ENCODE data around the gene MRPL20. TPM values are rescaled to one million over a fixed set of nuclear protein-coding genes. Genes with fewer than 3 reads are reported as not detected.
A peak's percentile ranks its signal among the peaks of the same experiment; 100 is the strongest.
"Not testable (repeated sequence)": the region's sequence is repeated elsewhere in the genome, so short reads cannot be mapped to it uniquely, and the experiment has no call there.

MRPL20 gene
- total RNA-seq, 1 experiment from 2014 or later, result 184 TPM

- Histone ChIP-seq H3K4me3 (no peak overlapping the region), H3K9me3 (replicated peaks) (no peaks in the 10 kb centered on the region), H3K4me1 (replicated peaks) (peaks cover 10% of the 10 kb centered on the region), H3K36me3 (no peaks in the 10 kb centered on the region), H3K27me3 (replicated peaks) (no peaks in the 10 kb centered on the region), H3K27ac (no peak overlapping the region)
- DNase-seq (ENCODE audit: low read depth in 1 of 2, low spot score in 2 of 2), result peak in 1 of 2 experiments; percentile 43
Measured at GRCh38 chr1:1425753-1426495, 18.8 kb upstream of the MRPL20 start.

DNA sequence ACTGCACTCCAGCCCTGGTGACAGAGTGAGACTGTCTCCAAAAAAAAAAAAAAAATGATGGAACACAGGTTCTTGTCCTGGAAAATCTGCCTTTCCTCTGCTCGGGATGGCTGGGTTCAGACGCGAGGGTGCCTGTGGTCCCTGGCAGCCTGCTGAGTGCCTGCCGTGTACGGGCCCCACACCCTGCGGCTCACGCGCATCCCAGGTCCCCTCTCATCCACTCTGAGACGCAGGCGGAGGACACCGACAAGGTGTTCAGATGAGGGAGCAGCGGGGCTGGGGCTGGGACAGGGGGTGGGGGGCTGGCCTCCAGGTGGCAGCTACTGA, 18.3 kb upstream of the MRPL20 start:
- Histone ChIP-seq H3K27ac (no peak overlapping the region), H3K27me3 (replicated peaks) (no peaks in the 10 kb centered on the region), H3K36me3 (no peaks in the 10 kb centered on the region), H3K4me1 (replicated peaks) (peaks cover 10% of the 10 kb centered on the region), H3K4me3 (no peak overlapping the region), H3K9me3 (replicated peaks) (no peaks in the 10 kb centered on the region)
- no peak for DNase-seq (ENCODE audit: low read depth in 1 of 2, low spot score in 2 of 2)

DNA sequence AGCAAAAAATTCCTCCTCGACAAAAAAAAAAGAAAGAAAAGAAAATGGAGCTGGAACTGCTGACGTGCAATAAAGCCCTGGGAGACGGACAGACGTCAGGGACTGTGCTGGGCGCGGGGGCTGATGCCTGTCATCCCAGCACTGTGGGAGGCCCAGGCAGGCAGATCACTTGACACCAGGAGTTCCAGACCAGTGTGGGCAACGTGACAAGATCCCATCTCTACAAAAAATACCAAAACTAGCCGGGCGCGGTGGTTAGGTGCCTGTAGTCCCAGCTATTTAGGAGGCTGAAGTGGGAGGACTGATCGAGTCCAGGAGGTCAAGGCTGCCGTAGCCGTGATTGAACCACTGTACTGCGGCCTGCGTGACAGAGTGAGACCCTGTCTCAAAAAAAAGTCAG, 17.6 kb upstream of the MRPL20 start:
- Histone ChIP-seq H3K4me1 (replicated peaks) (peaks cover 10% of the 10 kb centered on the region), H3K27ac (no peak overlapping the region), H3K9me3 (replicated peaks) (no peaks in the 10 kb centered on the region), H3K27me3 (replicated peaks) (no peaks in the 10 kb centered on the region), H3K36me3 (no peaks in the 10 kb centered on the region), H3K4me3 (no peak overlapping the region)
- no peak for DNase-seq (ENCODE audit: low read depth in 1 of 2, low spot score in 2 of 2)

- H3K27ac ChIP-seq, result no peak overlapping the region
- H3K9me3 ChIP-seq (replicated peaks), result no peaks in the 10 kb centered on the region
- peaks cover 7% of the 10 kb centered on the region for H3K4me1 ChIP-seq (replicated peaks)
- H3K36me3 ChIP-seq, result no peaks in the 10 kb centered on the region
- H3K4me3 ChIP-seq, result no peak overlapping the region
- no peak for DNase-seq (ENCODE audit: low read depth in 1 of 2, low spot score in 2 of 2)
- no peaks in the 10 kb centered on the region for H3K27me3 ChIP-seq (replicated peaks)
Measured at GRCh38 chr1:1423245-1423597, 16.1 kb upstream of the MRPL20 start.

- Histone ChIP-seq H3K27ac (no peak overlapping the region), H3K36me3 (no peaks in the 10 kb centered on the region), H3K9me3 (replicated peaks) (no peaks in the 10 kb centered on the region), H3K4me3 (no peak overlapping the region), H3K4me1 (replicated peaks) (peaks cover 7% of the 10 kb centered on the region), H3K27me3 (replicated peaks) (no peaks in the 10 kb centered on the region)
- peak in 1 of 2 experiments; percentile 50 for DNase-seq (ENCODE audit: low read depth in 1 of 2, low spot score in 2 of 2)
Measured at GRCh38 chr1:1422465-1423244, 15.6 kb upstream of the MRPL20 start.

- Histone ChIP-seq H3K27ac (no peak overlapping the region), H3K36me3 (no peaks in the 10 kb centered on the region), H3K4me3 (no peak overlapping the region), H3K27me3 (replicated peaks) (no peaks in the 10 kb centered on the region), H3K9me3 (replicated peaks) (no peaks in the 10 kb centered on the region), H3K4me1 (replicated peaks) (peaks cover 7% of the 10 kb centered on the region)
- no peak for DNase-seq (ENCODE audit: low read depth in 1 of 2, low spot score in 2 of 2)
Measured at GRCh38 chr1:1421907-1422464, 14.9 kb upstream of the MRPL20 start.

DNA sequence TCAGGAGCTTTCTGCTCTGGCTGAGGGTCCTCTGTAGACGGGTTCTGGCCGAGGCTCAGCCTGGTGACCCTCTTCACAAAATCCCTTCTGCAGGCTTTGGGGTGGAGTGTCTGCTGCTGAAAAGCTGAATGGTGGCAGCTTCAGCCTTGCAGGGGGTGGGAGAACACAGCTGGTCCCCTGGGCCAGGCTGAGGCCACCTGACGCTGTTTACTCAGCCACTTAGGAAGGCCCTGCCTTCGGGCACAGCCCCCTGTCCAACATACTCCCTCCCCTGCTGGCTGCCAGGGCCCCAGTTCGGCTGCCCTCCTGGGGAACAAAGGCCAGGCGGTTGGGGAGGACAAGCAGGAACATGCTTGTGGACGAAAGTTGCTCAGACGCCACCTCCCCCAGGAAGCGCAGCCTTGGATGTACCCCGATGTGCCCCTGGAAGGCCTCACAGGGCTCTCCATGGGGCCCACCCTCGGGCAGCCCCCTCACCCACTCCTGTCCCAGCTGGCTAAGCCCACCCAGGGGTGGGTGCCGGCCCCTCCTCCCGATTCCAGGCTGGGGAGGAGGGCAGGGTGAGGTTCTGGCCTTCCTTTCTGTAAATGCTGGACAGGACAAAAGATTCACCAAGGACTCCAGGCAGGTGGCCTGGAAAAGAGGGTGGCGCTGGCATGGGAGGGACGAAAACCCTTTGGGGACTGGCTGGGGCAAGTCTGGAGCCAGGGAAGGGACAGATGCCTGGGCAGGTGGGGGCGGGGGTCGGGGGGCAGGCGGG, 14.2 kb upstream of the MRPL20 start, which contains the start of gene ANKRD65:
Gene ANKRD65, minus strand, starts transcription at position 130 of the 760 bp plus-strand sequence. CDS start 271 bp downstream, outside the sequence.
- no peak for DNase-seq (ENCODE audit: low read depth in 1 of 2, low spot score in 2 of 2)

DNA sequence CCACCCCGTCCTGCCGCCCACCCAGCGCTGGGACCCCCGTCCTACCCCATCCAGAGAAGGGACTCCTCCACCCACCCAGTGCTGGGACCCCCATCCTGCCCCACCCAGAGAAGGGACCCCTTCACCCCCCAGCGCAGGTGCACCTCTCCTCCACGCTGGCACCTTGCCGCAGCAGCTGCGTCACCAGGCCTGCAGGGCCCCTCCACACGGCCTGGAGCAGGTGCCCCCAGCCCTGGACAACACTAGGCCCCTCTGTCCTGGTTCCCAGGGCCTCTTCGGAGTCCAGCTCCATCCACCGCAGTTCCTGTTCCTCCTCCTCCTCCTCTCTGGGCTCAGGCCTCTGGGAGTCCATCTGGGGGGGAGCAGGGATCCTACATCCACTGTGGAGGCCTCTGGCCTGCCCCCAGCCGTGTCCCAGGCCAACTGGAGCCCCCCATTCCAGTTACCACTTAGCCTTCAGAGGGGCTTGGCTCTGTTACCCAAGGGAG, 13.6 kb upstream of the MRPL20 start:
- no peaks in the 10 kb centered on the region for H3K36me3 ChIP-seq
- no peaks in the 10 kb centered on the region for H3K9me3 ChIP-seq (replicated peaks)
- peaks cover 7% of the 10 kb centered on the region for H3K4me1 ChIP-seq (replicated peaks)
- H3K4me3 ChIP-seq, result no peak overlapping the region
- H3K27me3 ChIP-seq (replicated peaks), result no peaks in the 10 kb centered on the region
- DNase-seq (ENCODE audit: low read depth in 1 of 2, low spot score in 2 of 2), result no peak
- no peak overlapping the region for H3K27ac ChIP-seq

More for the DNA sequence above, 14.2 kb upstream of the MRPL20 start, which contains the start of gene ANKRD65:
- Histone ChIP-seq H3K36me3 (no peaks in the 10 kb centered on the region), H3K4me3 (no peak within 1 kb of the TSS), H3K27ac (no peak within 1 kb of the TSS), H3K27me3 (replicated peaks) (no peaks in the 10 kb centered on the region), H3K4me1 (replicated peaks) (peaks cover 7% of the 10 kb centered on the region), H3K9me3 (replicated peaks) (no peaks in the 10 kb centered on the region)

DNA sequence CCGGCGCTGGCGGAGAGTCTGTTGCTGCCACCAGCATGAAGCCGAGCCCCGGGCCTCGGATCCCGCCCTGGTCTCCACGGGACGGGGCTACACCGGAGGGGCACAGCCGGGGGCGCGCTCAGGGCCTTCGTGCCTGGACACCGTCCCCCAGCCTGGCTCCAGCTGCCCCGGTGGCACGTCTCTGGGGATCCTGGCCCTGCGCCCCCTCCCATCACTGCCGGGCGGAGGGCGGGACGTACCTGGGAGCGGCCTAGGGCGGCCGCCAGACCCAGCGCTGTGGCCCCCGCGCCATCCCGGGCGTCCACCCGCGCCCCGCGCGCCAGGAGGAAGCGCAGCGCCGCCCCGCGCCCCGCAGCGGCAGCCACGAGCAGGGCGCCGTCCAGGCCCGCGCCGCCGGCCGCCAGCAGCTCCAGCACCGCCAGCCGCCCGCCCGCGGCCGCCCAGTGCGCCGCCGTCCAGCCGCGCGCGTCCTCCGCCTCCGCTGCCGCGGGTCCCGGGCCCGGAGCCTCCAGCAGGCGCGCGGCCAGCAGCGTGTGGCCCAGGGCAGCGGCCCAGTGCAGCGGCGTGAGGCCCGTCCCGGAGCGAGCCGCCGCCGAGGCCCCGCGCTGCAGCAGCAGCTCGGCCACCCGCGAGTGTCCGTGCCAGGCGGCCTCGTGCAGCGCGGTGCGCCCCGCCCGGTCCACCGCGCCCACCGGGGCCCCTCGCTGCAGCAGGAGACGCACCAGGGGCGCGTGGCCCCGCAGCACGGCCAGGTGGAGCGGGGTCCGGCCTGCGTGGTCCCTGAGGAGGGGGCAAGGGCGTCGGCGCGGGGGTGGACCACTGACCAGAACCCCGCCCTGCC, 12.9 kb upstream of the MRPL20 start:
- Histone ChIP-seq H3K4me3 (no peak overlapping the region), H3K4me1 (replicated peaks) (peaks cover 7% of the 10 kb centered on the region), H3K27me3 (replicated peaks) (no peaks in the 10 kb centered on the region), H3K36me3 (no peaks in the 10 kb centered on the region), H3K9me3 (replicated peaks) (no peaks in the 10 kb centered on the region), H3K27ac (no peak overlapping the region)
- DNase-seq (ENCODE audit: low read depth in 1 of 2, low spot score in 2 of 2), result no peak

DNA sequence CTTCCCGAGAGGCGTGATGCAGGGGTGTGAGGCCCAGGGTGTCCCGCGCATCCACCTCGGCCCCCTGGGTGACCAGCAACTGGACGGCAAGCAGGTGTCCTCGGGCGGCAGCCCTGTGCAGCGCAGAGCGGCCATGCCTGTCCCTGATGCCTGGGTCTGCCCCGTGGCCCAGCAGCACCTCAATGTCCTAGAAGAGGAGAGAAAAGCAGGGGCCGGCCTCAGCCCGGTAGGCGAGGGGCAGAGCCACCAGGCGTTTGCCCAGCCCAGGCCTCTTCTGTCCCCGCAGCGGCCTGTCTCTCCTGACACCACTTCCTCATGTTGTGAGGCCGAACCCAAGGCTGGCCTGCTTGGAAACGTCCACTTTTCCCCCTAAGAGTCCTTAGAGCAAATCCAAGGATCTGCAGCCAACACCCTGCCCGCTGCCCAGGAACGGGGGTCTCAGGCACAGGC, 12.3 kb upstream of the MRPL20 start:
- no peaks in the 10 kb centered on the region for H3K9me3 ChIP-seq (replicated peaks)
- no peak overlapping the region for H3K4me3 ChIP-seq
- H3K27me3 ChIP-seq (replicated peaks), result no peaks in the 10 kb centered on the region
- no peak overlapping the region for H3K27ac ChIP-seq
- no peak for DNase-seq (ENCODE audit: low read depth in 1 of 2, low spot score in 2 of 2)
- peaks cover 7% of the 10 kb centered on the region for H3K4me1 ChIP-seq (replicated peaks)
- no peaks in the 10 kb centered on the region for H3K36me3 ChIP-seq

DNA sequence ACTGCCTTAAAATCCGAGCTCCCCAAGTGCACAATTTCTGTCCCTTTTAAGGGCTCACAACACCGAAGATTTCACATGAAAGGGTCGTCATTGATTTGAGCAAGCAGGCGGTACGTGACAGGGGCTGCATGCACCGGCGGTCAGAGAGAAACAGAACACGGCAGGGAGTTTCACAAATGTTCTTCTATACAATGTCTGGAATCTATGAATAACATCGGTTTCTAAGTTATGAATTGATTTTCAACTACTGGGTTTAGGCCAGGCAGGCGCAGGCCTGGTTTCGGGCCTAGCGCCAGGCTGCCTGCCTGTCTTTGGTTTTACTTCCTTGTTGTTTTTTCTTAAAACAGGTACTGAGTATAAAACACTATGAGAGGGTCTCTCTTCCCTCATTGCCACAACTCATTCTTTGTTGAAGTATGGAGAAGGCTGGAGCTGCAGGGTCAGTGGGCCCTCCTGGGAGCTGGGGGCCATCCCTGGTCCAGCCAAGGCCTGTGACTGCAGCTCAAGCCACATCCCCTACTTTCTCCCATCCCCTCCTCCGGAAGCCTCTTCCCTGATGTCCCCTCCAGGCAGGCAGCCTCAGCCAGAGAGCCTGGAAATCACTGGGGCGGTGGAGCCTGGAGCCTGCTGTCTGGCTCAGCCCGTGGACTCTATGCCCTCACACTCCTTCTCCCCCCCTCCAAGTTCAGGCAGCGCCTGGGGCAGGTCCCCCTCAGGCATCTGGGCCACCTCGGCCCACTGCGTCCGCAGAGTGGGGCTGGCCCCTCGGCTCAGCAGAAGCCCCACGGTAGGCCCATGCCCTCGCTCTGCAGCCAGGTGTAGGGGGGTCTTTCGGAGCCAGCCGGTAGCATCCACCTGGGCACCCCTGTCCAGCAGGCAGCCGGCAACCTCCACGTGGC, 11.6 kb upstream of the MRPL20 start:
- Histone ChIP-seq H3K4me1 (replicated peaks) (peaks cover 7% of the 10 kb centered on the region), H3K27me3 (replicated peaks) (no peaks in the 10 kb centered on the region), H3K4me3 (no peak overlapping the region), H3K36me3 (no peaks in the 10 kb centered on the region), H3K9me3 (replicated peaks) (no peaks in the 10 kb centered on the region), H3K27ac (no peak overlapping the region)
- no peak for DNase-seq (ENCODE audit: low read depth in 1 of 2, low spot score in 2 of 2)

DNA sequence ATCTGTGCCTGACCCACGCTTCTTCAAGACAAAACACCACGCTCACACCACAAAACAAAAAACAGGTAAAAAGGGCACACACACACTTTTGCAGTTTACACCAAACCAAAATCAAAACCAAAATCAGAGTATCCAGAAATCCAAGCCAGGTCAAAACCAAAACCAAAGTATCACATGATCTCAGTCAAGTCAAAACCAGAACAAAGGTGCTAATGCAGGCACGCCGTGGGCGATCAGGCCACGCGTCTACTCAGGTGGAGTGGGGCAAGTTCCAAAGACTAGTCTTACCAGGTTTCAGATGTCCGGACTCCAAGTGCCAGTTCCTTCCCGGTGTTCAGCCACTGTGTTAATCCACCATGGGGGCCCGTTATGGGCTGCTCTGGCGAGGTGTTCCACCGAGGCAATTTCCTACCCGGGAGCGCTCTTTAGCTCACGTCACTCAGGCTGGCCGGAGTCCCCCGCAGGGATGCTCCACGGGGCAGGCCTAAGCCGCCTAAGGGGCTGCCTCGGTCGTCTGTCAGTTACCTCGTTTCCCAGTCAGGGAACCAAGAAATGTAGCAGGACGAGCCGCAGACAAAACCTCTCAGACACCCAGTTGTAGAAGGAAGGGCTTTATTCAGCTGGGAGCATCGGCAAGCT, 10.9 kb upstream of the MRPL20 start:
- not testable (repeated sequence) for H3K4me3 ChIP-seq; DNase-seq (ENCODE audit: low read depth in 1 of 2, low spot score in 2 of 2); H3K36me3 ChIP-seq; H3K4me1 ChIP-seq (replicated peaks); H3K27ac ChIP-seq; H3K9me3 ChIP-seq (replicated peaks); H3K27me3 ChIP-seq (replicated peaks)

Data from SJSA1 (cell line).